Cortex of kidney (tissue), 1 donor: ENCODE results near the gene ATG10.

Source experiments
- DNase-seq: peaks from one replicate; lab custom pipeline; 2025; lab: John Stamatoyannopoulos, UW

Gene ATG10

DNA sequence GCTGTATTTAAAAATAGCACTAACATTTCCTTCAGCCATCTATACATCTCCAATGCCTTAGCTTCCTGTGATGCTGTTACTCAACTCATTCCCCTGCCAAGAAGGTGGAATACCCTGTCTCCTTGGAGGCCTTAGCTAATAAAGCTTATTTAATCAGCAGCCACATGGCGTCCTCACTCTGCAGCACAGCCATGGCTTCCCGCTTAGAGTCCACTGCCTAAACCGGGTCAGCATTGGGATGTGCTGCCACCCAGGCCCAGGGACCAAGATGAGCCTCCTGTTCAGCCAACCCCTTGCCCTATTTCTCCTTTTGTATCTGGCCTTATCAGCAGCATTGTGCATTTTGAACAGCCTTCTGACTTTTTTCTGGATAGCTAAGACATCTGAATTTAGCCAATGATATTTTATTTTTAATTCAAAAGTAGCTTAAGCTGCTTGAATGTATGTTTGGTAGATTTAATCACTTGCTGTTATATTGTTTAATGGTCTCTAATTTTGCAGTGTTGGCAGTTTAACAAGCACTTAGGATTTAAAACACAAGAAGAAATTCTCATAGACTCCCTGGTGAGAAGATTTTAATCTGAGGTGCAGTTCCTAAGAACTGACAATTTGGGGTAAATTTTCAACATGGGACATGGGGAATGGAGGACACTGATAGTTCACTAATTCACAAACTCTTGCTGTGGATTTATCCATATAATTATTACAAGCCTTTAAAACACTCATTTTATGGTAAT lies 193.3 kb downstream of the ATG10 start:
- no peak for DNase-seq

DNA sequence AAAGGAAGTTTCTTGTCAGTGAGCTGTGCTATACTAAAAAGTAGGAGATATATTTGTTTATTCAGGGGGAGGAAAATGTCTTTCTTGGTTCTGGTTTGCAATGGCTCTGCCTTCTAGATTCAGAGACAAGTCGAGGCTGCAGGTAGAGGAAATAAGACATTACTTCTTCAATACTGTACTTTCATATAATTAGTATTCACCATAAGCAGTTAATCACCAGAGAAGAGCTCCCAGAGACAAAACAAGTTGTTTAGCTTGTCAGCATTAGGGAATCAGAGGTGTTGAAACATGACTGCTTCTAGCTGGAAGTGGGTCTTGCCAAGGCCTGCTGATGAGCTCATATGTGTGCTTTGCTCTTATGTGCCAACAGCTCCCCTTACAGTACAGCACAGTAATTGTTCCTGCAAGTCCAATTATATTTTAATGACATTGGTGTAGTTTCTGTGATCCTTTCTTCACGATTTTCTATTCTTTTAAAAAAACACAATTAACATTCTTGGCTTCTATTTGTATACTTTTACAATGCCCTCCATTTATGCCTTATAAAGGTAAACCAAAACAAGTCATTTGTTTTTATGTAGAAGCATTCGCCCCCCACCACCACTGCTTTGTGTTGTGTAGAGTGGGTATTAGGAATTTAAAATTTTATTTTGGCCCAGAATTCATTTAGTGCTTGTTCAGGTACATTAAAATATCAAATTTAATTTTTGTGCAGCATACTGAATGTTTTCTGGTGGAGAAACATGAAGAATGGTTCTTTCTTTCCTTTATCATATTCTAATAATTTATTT lies 194.1 kb downstream of the ATG10 start:
- no peak for DNase-seq

- DNase-seq = no peak
Observed at GRCh38 chr5:82167372-82167935, 195.6 kb downstream of the ATG10 start.

DNA sequence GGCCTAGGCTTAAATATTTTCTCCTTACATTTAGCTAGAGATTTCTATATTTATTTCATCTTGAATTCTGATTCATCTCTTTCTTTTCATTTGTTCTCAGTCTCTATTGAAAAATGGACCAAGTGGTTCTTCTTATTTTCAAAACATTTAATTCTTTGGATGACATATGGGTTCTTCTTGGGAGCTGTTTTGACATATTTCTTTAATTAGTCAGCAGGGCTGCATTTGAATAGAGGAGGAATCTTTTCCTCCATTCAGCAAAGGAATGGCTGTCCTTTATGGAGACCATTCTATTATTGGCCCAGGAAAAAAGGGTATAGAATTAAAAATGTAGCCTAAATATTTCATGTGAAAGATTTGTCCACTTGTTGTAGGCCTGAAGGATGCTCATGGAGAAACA lies 196.5 kb downstream of the ATG10 start:
- DNase-seq = no peak

DNA sequence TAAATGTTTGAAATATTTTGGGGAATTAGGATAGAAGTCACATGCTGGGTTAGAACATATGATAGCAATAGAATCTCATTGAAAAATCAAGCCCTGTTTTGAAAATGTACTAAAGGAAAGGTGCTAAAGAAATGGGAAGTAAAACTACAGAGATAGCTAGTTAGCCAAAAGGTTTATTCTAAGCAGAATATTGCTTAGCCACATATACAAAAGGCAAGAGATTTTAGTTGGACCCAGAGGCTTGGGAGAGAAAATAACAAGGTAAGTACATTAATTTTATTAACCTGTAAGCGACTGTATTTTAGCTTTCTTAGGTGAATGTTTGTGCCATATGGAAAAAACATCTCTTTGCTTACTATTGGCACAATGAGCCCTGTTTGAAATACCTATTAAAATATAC lies 198.1 kb downstream of the ATG10 start:
- no peak for DNase-seq

DNA sequence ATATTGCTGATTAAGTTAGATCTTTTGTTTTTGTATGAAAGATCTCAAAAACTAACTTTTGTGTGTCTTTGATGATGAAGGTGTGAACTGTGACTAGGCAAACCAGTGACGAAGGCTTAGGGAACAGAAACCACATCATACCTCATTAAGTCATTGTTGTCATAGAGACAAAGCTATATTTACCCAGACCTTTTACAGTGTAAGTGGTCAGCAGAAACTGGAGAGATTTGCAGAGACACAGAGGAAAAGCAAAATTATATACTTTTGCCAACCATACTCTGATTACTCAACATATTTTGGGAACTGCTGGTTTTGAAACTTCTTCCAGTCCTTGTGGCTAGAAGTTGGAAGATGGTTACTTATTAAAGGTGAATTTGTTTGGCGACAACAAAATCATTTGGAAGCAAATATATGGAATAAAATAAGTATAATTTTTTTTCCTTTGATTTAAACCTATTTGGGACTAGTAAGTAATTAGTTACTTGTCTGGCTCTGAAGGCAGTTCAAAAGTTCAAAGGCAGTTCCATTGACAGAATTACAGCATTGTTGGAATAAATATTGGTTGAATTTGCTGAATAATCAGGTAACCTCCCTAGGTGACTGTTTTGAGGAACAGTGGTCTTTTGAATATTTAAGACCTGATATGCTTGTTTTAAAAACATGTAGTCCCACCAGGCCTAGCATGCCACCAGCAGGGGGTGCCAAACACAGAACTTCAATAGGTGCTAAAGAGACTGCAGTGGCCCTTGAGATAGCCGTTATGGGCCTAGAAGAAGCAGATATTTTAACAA lies 202.5 kb downstream of the ATG10 start:
- no peak for DNase-seq

DNA sequence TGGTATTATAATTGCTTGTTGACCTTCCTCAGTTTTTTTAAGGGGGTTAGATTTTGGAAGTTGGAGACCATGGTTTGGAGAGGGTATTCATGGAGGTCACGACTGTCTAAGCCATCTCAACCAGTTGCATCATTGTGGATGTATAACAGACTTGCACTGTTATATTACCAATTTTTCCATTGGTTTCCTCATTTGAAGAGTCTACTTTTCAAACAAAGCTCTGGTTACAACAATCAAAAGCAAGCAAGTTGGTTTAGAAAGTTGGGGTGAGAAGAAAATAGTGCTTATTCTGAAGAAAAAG lies 203.0 kb downstream of the ATG10 start:
- no peak for DNase-seq

- DNase-seq = no peak
Observed at GRCh38 chr5:82176115-82176814, 204.4 kb downstream of the ATG10 start.

- DNase-seq = no peak
Observed at GRCh38 chr5:82178378-82178777, 206.6 kb downstream of the ATG10 start.

- DNase-seq = no peak
Observed at GRCh38 chr5:82182662-82183061, 210.8 kb downstream of the ATG10 start.

- no peak for DNase-seq
Observed at GRCh38 chr5:82183828-82184227, 212.0 kb downstream of the ATG10 start.

GRCh38 chr5:82185851-82186250 lies 214.0 kb downstream of the ATG10 start:
- DNase-seq = no peak

DNA sequence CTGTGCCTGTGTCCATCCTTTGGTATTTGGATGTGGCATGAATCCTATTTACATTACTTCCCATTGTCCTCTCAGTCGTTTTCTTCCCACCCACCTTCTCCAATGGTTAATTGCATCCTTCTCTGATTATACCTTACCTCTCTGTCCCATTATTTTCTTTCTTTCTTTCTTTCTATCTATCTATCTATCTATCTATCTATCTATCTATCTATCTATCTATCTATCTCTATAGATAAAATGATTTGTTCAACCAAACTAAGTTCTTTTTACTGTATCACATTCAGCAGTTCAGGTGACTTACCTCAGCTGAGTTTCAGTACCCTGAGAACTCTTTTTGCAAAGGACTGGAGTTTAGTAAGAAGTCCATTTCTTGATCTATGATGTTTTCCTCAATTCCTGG lies 225.7 kb downstream of the ATG10 start:
- no peak for DNase-seq

DNA sequence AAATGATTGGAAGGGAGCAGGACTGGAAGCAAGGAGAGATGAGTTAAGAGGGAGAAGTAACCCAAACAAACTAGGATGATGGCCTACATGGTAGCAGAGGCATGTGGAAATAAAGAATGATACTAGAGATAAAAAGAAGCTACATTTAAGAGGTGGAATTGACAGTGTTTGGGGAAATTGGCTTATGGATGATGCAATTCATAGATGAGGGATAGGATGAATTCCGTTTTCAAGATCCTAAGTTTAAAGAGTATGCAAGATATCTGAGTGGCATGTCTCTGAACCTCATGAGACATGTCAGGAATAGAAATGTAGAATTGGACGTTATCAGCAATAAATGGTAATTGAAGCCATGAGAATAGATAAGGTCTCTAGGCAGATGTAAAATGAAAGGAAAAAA lies 232.7 kb downstream of the ATG10 start:
- no peak for DNase-seq

DNA sequence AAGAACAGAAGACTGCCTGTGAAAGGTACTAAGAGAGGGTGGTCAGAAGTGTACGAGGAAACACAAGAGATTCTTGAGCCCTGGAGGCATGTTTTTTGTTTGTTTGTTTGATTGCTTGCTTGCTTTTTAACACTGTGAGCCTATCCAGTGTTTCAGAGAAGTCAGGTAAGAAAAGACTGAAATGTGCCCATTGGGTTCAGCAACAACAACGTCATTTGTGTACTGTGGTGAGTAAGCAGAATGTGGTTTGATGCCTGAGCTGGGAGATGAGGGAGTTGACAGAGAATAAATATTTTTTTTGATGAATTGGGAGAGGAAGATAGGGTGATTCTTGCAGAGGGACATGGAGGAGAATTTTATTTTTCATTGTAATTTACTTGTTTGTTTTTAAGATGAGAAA lies 233.2 kb downstream of the ATG10 start:
- DNase-seq = no peak

- no peak for DNase-seq
Observed at GRCh38 chr5:82208371-82208770, 236.5 kb downstream of the ATG10 start.

GRCh38 chr5:82211855-82212572 lies 240.2 kb downstream of the ATG10 start:
- no peak for DNase-seq

GRCh38 chr5:82217917-82218316 lies 246.1 kb downstream of the ATG10 start:
- no peak for DNase-seq

GRCh38 chr5:82218374-82219156 lies 246.7 kb downstream of the ATG10 start:
- no peak for DNase-seq

DNA sequence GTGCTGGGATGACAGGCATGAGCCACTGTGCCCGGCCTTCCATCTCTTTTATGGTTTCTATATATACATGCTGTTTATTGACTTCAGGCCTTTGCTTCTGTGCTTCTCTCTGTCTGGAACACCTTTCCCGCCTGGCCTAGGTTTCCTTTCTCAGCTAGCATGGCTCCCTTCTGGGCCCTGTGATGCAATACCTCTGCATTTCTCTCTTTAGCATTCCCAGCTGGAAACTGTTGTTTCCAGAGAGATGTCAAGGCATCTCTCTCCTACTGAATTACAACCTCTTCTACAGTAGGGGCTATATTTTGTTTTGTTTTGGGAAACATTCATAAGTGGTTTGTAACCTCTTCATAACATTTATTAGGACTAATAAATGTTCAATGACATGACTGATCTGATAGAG lies 249.2 kb downstream of the ATG10 start:
- no peak for DNase-seq
